Cardiac muscle cell (in vitro differentiated cells and primary cell): ENCODE results near the gene APOL4. TPM values are rescaled to one million over a fixed set of nuclear protein-coding genes. Genes with fewer than 3 reads are reported as not detected.

ENCODE experiments used
- DNase-seq, 2 donors: peaks; one replicate each; pipeline versions ENCODE4 v3.0.0 to v3.0.0-alpha.2; 2010 to 2017; ENCODE audit warnings: low read depth in 1 of 2, low spot score in 1 of 2
- H3K27ac ChIP-seq: fragments of 200-600 bp; sonication (generic); 2 replicates; pipeline ENCODE4 v1.5.1; 2016
- H3K27me3 ChIP-seq: fragments of 200-600 bp; sonication (generic); 2 replicates; pipeline ENCODE4 v1.6.0; 2016; ENCODE audit warnings: control low read depth
- H3K36me3 ChIP-seq: fragments of 200-600 bp; sonication (generic); 2 replicates; pipeline ENCODE4 v1.5.1; 2016; ENCODE audit warnings: control low read depth
- H3K4me1 ChIP-seq: fragments of 200-600 bp; sonication (generic); 2 replicates; pipeline ENCODE4 v1.8.1; 2017; ENCODE audit warnings: low read depth, mild to moderate bottlenecking, mixed run types
- H3K4me3 ChIP-seq: fragments of 200-600 bp; sonication (generic); 2 replicates; pipeline ENCODE4 v1.5.1; 2016; ENCODE audit warnings: mild to moderate bottlenecking
- H3K9me3 ChIP-seq: fragments of 200-600 bp; sonication (generic); 2 replicates; pipeline ENCODE4 v1.5.1; 2017; ENCODE audit warnings: low read depth, mild to moderate bottlenecking, control low read depth
- polyA plus RNA-seq: library from polyadenylated mRNA; unstranded; fragments of >200 nt; fragmentation: Nextera tagmentation; extraction: Ambion mirVana; gene quantifications from 2 replicates; pipeline ENCODE4 v1.2.1, GENCODE V29; 2016
- total RNA-seq: library from RNA; depleted of rRNA; stranded (reverse); fragments of >200 nt; gene quantifications from 2 replicates; pipeline ENCODE4 v1.2.3, GENCODE V29; 2016
- TF ChIP-seq, protein P1 (sequence below): IDR thresholded peaks from 2 replicates; pipeline ENCODE4 v1.5.1; 2012; ENCODE audit warnings: low read depth, mild to moderate bottlenecking, low read length

APOL4 gene
- total and polyA plus RNA-seq, 2 experiments from 2014 or later = 0.27 TPM; not detected in 1

GRCh38 chr22:36194971-36195370 lies 6.6 kb downstream of the APOL4 start:
- Histone ChIP-seq H3K27me3 (no peaks in the 10 kb centered on the region), H3K27ac (no peak overlapping the region)
- DNase-seq = peak; percentile 75 to 84

DNA sequence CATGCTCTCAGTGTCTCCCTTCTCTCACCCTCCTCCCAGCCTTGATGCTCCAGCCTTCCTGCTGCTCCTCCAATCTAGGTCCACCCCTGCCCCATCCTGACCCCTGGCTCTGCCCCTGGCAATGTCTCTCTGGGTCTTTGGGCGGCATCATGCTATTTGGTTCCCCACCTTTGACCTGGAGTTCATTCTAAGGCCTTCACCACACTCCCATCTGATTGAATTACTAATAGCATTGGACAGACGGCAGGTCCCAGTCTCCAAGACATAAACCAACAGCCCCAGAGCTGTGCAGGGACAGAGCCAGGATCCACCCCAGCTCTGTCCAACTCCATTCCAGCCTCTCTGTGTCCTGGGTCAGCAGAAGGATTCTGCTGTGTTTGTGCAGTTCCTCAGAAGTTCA lies 7.2 kb downstream of the APOL4 start:
- no peak overlapping the region for H3K27ac ChIP-seq
- no peak for DNase-seq
- H3K4me1 ChIP-seq = peaks cover 16% of the 10 kb centered on the region
- no peaks in the 10 kb centered on the region for H3K36me3 ChIP-seq
- no peak overlapping the region for H3K4me3 ChIP-seq
- no peaks in the 10 kb centered on the region for H3K27me3 ChIP-seq
- H3K9me3 ChIP-seq = no peaks in the 10 kb centered on the region
- TF ChIP-seq, protein P1, sequence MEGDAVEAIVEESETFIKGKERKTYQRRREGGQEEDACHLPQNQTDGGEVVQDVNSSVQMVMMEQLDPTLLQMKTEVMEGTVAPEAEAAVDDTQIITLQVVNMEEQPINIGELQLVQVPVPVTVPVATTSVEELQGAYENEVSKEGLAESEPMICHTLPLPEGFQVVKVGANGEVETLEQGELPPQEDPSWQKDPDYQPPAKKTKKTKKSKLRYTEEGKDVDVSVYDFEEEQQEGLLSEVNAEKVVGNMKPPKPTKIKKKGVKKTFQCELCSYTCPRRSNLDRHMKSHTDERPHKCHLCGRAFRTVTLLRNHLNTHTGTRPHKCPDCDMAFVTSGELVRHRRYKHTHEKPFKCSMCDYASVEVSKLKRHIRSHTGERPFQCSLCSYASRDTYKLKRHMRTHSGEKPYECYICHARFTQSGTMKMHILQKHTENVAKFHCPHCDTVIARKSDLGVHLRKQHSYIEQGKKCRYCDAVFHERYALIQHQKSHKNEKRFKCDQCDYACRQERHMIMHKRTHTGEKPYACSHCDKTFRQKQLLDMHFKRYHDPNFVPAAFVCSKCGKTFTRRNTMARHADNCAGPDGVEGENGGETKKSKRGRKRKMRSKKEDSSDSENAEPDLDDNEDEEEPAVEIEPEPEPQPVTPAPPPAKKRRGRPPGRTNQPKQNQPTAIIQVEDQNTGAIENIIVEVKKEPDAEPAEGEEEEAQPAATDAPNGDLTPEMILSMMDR = no peak

More at GRCh38 chr22:36194971-36195370, 6.6 kb downstream of the APOL4 start:
- no peaks in the 10 kb centered on the region for H3K36me3 ChIP-seq
- peaks cover 16% of the 10 kb centered on the region for H3K4me1 ChIP-seq
- H3K9me3 ChIP-seq = no peaks in the 10 kb centered on the region
- no peak overlapping the region for H3K4me3 ChIP-seq
- TF ChIP-seq, protein P1 = peak; percentile 88

DNA sequence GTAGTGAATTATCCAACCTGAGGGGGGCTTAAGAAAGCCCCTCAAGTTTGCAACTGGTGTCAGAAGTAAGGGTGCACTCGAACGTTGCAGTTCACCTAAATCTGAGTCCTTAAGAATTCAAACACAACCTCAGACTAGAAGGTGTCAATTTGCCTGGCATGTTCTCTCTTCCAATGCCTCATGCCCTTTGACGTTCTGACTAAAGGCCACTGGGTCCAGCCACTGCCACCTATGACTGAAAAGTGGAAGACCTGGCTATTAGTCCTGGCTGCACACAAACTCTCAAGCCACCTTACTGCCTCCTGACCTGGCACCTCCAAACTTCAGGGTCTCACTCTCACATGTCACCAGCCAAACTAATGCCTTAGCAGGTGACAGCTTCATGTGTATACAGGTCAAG lies 8.0 kb downstream of the APOL4 start:
- Histone ChIP-seq H3K27ac (no peak overlapping the region), H3K4me1 (peaks cover 16% of the 10 kb centered on the region), H3K4me3 (no peak overlapping the region), H3K27me3 (no peaks in the 10 kb centered on the region), H3K36me3 (no peaks in the 10 kb centered on the region), H3K9me3 (no peaks in the 10 kb centered on the region)
- TF ChIP-seq, protein P1 = no peak
- no peak for DNase-seq

- DNase-seq = no peak
- H3K4me3 ChIP-seq = no peak overlapping the region
- no peaks in the 10 kb centered on the region for H3K9me3 ChIP-seq
- no peak overlapping the region for H3K27ac ChIP-seq
- peaks cover 12% of the 10 kb centered on the region for H3K4me1 ChIP-seq
- TF ChIP-seq, protein P1 = no peak
- no peaks in the 10 kb centered on the region for H3K36me3 ChIP-seq
- no peaks in the 10 kb centered on the region for H3K27me3 ChIP-seq
These were observed 8.4 kb downstream of the APOL4 start for GRCh38 chr22:36193171-36193570.

DNA sequence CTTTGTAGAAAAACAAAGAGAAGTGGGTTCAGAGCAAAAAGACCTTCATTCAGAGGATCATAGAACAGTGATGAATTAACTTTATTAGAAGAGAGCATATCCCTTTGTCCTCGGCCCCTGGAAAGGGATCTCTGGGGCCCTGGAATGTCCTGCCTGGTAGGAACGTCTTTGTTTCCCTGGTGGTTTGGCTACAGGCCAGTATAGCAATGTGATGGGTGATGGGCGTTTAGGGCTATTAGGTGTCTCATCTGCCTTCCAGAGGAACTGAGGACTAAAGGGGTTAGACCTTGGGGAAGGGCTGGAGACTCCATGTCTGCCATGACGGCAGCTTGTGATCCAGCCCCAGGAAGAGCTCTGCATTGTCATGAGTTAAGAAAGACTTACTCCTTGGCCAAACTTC lies 9.1 kb downstream of the APOL4 start:
- no peak overlapping the region for H3K27ac ChIP-seq
- no peaks in the 10 kb centered on the region for H3K9me3 ChIP-seq
- peak in 1 of 2 donors; percentile 32 for DNase-seq
- no peaks in the 10 kb centered on the region for H3K27me3 ChIP-seq
- TF ChIP-seq, protein P1 = no peak
- no peak overlapping the region for H3K4me3 ChIP-seq
- H3K4me1 ChIP-seq = peaks cover 6% of the 10 kb centered on the region
- no peaks in the 10 kb centered on the region for H3K36me3 ChIP-seq
